HepG2 (cell line): ENCODE results near the gene MUTYH. TPM values are rescaled to one million over a fixed set of nuclear protein-coding genes. Genes with fewer than 3 reads are reported as not detected.

Experiments
- ARHGAP35 ChIP-seq: sonication (generic); formaldehyde crosslinking; IDR thresholded peaks from 2 replicates; pipeline ENCODE4 v1.9.0; 2022; ENCODE audit warnings: mild to moderate bottlenecking, inconsistent platforms, moderate library complexity, missing genetic modification reagents, borderline replicate concordance
- BRCA1 ChIP-seq: sonication (generic); formaldehyde crosslinking; IDR thresholded peaks from 2 replicates; pipeline ENCODE4 v1.4.0; 2020; ENCODE audit warnings: missing genetic modification reagents
- HNRNPUL1 ChIP-seq: fragments of 200-400 bp; formaldehyde crosslinking; IDR thresholded peaks from 2 replicates; pipeline ENCODE4 v1.6.1; 2017; ENCODE audit warnings: low read depth, mild to moderate bottlenecking, low read length, moderate library complexity
- HOXA7 ChIP-seq: sonication (generic); formaldehyde crosslinking; IDR thresholded peaks from 2 replicates; pipeline ENCODE4 v1.8.1; 2022; ENCODE audit warnings: mild to moderate bottlenecking, missing genetic modification reagents, moderate library complexity
- KDM3A ChIP-seq: IDR thresholded peaks from 2 replicates; pipeline ENCODE4 v1.6.1; 2018; ENCODE audit warnings: low read depth, missing compliant biosample characterization
- KLF9 ChIP-seq: IDR thresholded peaks from 2 replicates; pipeline ENCODE4 v1.6.1; 2016; ENCODE audit warnings: low read depth
- MAF1 ChIP-seq: sonication (generic); formaldehyde crosslinking; IDR thresholded peaks from 2 replicates; pipeline ENCODE4 v1.5.0; 2020; ENCODE audit warnings: missing genetic modification reagents, borderline replicate concordance
- NR2C2 ChIP-seq: sonication (generic); formaldehyde crosslinking; IDR thresholded peaks from 2 replicates; pipeline ENCODE4 v1.4.0; 2020; ENCODE audit warnings: missing genetic modification reagents, mild to moderate bottlenecking, moderate library complexity, borderline replicate concordance
- NR2F6 ChIP-seq, 2 experiments: IDR thresholded peaks; 2 replicates each; pipeline ENCODE4 v1.6.1; 2016; ENCODE audit warnings: antibody characterized with exemption in 1 of 2, mild to moderate bottlenecking in 1 of 2
- PBX2 ChIP-seq: IDR thresholded peaks from 2 replicates; pipeline ENCODE4 v1.6.1; 2016; ENCODE audit warnings: control low read depth
- SAP130 ChIP-seq: IDR thresholded peaks from 2 replicates; pipeline ENCODE4 v1.6.1; 2016; ENCODE audit warnings: low read depth
- TAF1 ChIP-seq: sonication (generic); formaldehyde crosslinking; IDR thresholded peaks from 2 replicates; pipeline ENCODE4 v1.4.0; 2020; ENCODE audit warnings: missing genetic modification reagents
- ZBTB14 ChIP-seq: sonication (generic); formaldehyde crosslinking; IDR thresholded peaks from 2 replicates; pipeline ENCODE4 v1.4.0; 2020; ENCODE audit warnings: missing genetic modification reagents
- ZBTB25 ChIP-seq: IDR thresholded peaks from 2 replicates; pipeline ENCODE4 v1.6.1; 2018; ENCODE audit warnings: missing genetic modification reagents
- ZNF513 ChIP-seq: sonication (generic); formaldehyde crosslinking; conservative IDR thresholded peaks from 2 replicates; pipeline ENCODE4 v1.5.0; 2020; ENCODE audit warnings: missing genetic modification reagents
- ZNF550 ChIP-seq: sonication (generic); formaldehyde crosslinking; IDR thresholded peaks from 2 replicates; pipeline ENCODE4 v1.4.0; 2020; ENCODE audit warnings: mild to moderate bottlenecking, missing genetic modification reagents, borderline replicate concordance
- ZNF776 ChIP-seq: sonication (generic); formaldehyde crosslinking; IDR thresholded peaks from 2 replicates; pipeline ENCODE4 v1.4.0; 2020; ENCODE audit warnings: mild to moderate bottlenecking, missing genetic modification reagents
- ZNF891 ChIP-seq: sonication (generic); formaldehyde crosslinking; IDR thresholded peaks from 2 replicates; pipeline ENCODE4 v1.5.0; 2020; ENCODE audit warnings: mild to moderate bottlenecking, missing genetic modification reagents
- ZXDC ChIP-seq: sonication (generic); formaldehyde crosslinking; IDR thresholded peaks from 2 replicates; pipeline ENCODE4 v1.5.0; 2020; ENCODE audit warnings: mild to moderate bottlenecking, missing genetic modification reagents
- polyA plus RNA-seq, 8 experiments: library from polyadenylated mRNA; depleted of rRNA in 3 of 8; stranded (reverse) in 7 of 8; unstranded in 1 of 8; fragments of >200 nt; fragmentation: Illumina TruSeq in 4 of 8; extraction: Trizol in 4 of 8; gene quantifications; 2 replicates each; pipeline versions ENCODE4 v1.2.1 to v1.2.3, GENCODE V29; 2011 to 2016; ENCODE audit warnings: low read depth in 4 of 8, missing spikeins in 1 of 8, mixed read lengths in 1 of 8; ENCODE audit not compliant: insufficient read depth in 1 of 8
- total RNA-seq, 5 experiments: library from RNA; depleted of rRNA; stranded (reverse); fragments of >200 nt; fragmentation: Illumina TruSeq; extraction: Trizol; gene quantifications; 2 replicates each; pipeline ENCODE4 v1.2.3, GENCODE V29; 2016; ENCODE audit warnings: low read depth in 1 of 5

Gene MUTYH
- total and polyA plus RNA-seq, 2 of the 13 experiments (the other 11 are each of a cell fraction or from before 2014, with no cell fraction given): 16.3 to 17.1 TPM

- TF ChIP-seq ZNF513 (CRISPR knock-in tag): no peak
- TF ChIP-seq KLF9: no peak
- no peak for TF ChIP-seq ZXDC
- no peak for TF ChIP-seq HOXA7 (CRISPR knock-in tag)
- TF ChIP-seq ZBTB25: no peak
- peak; percentile 67 for TF ChIP-seq NR2F6 (IDR thresholded peaks at IDR 0.05)
- TF ChIP-seq NR2F6 (CRISPR knock-in tag; IDR thresholded peaks at IDR 0.05): peak; percentile 74; the same call in 1 of the 2 replicates
- no peak for TF ChIP-seq ZNF776 (CRISPR knock-in tag)
- no peak for TF ChIP-seq BRCA1 (CRISPR knock-in tag)
- TF ChIP-seq TAF1 (CRISPR knock-in tag): no peak; the same call in 1 of the 2 replicates
- 0 out of 2 replicates have a peak, but pooled peaks have one; percentile 2 for TF ChIP-seq ZBTB14 (CRISPR knock-in tag)
- TF ChIP-seq KDM3A (CRISPR knock-in tag): 0 out of 2 replicates have a peak, but pooled peaks have one; percentile 4
- no peak for TF ChIP-seq SAP130 (CRISPR knock-in tag)
- no peak for TF ChIP-seq ZNF891 (CRISPR knock-in tag)
- no peak for TF ChIP-seq HNRNPUL1
- no peak for TF ChIP-seq ZNF550
- no peak for TF ChIP-seq MAF1 (CRISPR knock-in tag)
- TF ChIP-seq PBX2: no peak
- no peak for TF ChIP-seq NR2C2 (CRISPR knock-in tag)
- TF ChIP-seq ARHGAP35 (CRISPR knock-in tag): 0 out of 2 replicates have a peak, but pooled peaks have one; percentile 7
Observed at GRCh38 chr1:45304311-45305081, 35.7 kb downstream of the MUTYH start (continued).
